Heart right ventricle (tissue), 16 donors: ENCODE measurements around the gene GAREM1. TPM values are rescaled to one million over a fixed set of nuclear protein-coding genes. Genes with fewer than 3 reads are reported as not detected.
"Not testable (repeated sequence)": the region's sequence is repeated elsewhere in the genome, so short reads cannot be mapped to it uniquely, and the experiment has no call there.

Experiments
- ATAC-seq, 8 donors: fragments of 200-7000 bp; cut with Tn5 transposase; one replicate each; pipeline ENCODE4 v1.9.1; 2020; ENCODE audit warnings: mild to moderate bottlenecking in 8 of 8, moderate library complexity in 8 of 8, moderate number of reproducible peaks in 1 of 8
- DNase-seq, 2 donors: peaks; one replicate each; pipeline ENCODE4 v3.0.0-alpha.2; 2020
- H3K27ac ChIP-seq, 10 donors: fragments of 200-600 bp; sonication (generic) in 2 of 10; one replicate each; pipeline versions ENCODE4 v1.5.0 to v1.8.0; 2020 to 2022; ENCODE audit warnings: mild to moderate bottlenecking in 3 of 10
- H3K27me3 ChIP-seq, 7 donors: fragments of 200-600 bp; one replicate each; pipeline ENCODE4 v1.8.0; 2021 to 2022; ENCODE audit warnings: mild to moderate bottlenecking in 2 of 7
- H3K36me3 ChIP-seq, 9 donors: fragments of 200-600 bp; sonication (generic) in 1 of 9; one replicate each; pipeline versions ENCODE4 v1.5.0 to v1.8.0; 2020 to 2022; ENCODE audit warnings: mild to moderate bottlenecking in 2 of 9
- H3K4me1 ChIP-seq, 9 donors: fragments of 200-600 bp; sonication (generic) in 1 of 9; one replicate each; pipeline versions ENCODE4 v1.5.0 to v1.8.0; 2020 to 2022; ENCODE audit warnings: mild to moderate bottlenecking in 4 of 9
- H3K4me3 ChIP-seq, 10 donors: fragments of 200-600 bp; sonication (generic) in 2 of 10; one replicate each; pipeline versions ENCODE4 v1.5.0 to v1.8.0; 2020 to 2022; ENCODE audit warnings: mild to moderate bottlenecking in 7 of 10, moderate library complexity in 2 of 10
- H3K9me3 ChIP-seq, 11 donors: fragments of 200-600 bp in 10 of 11; sonication (generic) in 2 of 11; one replicate each; pipeline versions ENCODE4 v1.5.0 to v1.8.0; 2013 to 2022; ENCODE audit warnings: mild to moderate bottlenecking in 2 of 11, control low read depth in 1 of 11, moderate library complexity in 1 of 11
- CTCF ChIP-seq, 9 donors: fragments of 200-600 bp; sonication (generic) in 2 of 9; IDR thresholded peaks; one replicate each; pipeline versions ENCODE4 v1.5.0 to v1.8.0; 2021 to 2022; ENCODE audit warnings: antibody characterized with exemption in 9 of 9, mild to moderate bottlenecking in 5 of 9, moderate library complexity in 1 of 9
- WGBS, 2 donors: extraction: QIAGEN DNeasy Blood & Tissue Kit; methylation state at CpG; one replicate each; pipeline ENCODE4 v1.1.7; 2013; ENCODE audit warnings: inconsistent platforms in 1 of 2; 5-methylcytosine and 5-hydroxymethylcytosine counted together
- intact Hi-C, 10 donors: fragments of 100-400 bp; cut with DNase I; formaldehyde crosslinking; loops; one replicate each; pipeline versions ENCODE4 v1.11.1 to v1.14.2; 2022
- polyA plus RNA-seq, 2 donors: library from polyadenylated mRNA; stranded (reverse); fragments of 200-250 nt; gene quantifications; one replicate each; pipeline ENCODE4 v1.2.3, GENCODE V29; 2013
- total RNA-seq, 10 donors: library from RNA; stranded (reverse); fragmentation: NEBNext Ultra II Directional in 3 of 10; extraction: Animal tissue kit (Norgen Biotek cat#: 25700) in 3 of 10; gene quantifications; one replicate each; pipeline versions ENCODE4 v1.2.1 to v1.2.4, GENCODE V29; 2021 to 2023
- donor health status: Arrhythmogenic right ventricular cardiomyopathy.
- donor health status: ischemic (EF 13 %, LVEDD 7.1; RV severe dilation, severe dysfunction).
- donor health status: healthy with polysubstance abuse.
- donor health status: DM: no; HTN: yes; CAD: no.
- donor health status: DM: no; HTN: no; CAD: no.
- donor health status: ischemic (EF 25% LVEDD 6.9; RV normal size, moderate dysfunction).
- donor health status: ischemic (EF 25% LVEDD 5.7; RV mildly dilated, moderate dysfunction).
- donor health status: healthy.
- donor health status: DM: yes; HTN: yes; CAD: no.
- donor health status: Ischemic cardiomyopathy.
- donor health status: ischemic (EF 35%, LVEDD 5.7; RV mildly dilated, moderate dysfunction).
- donor health status: nonischemic (EF 11% LVEDD 7.7; RV severe dilation, severe dysfunction).
- donor health status: DM: yes; HTN: yes; CAD: no.
- donor health status: PGD.
- donor health status: ischemic (EF 29% LVEDD 5.4; RV normal size, mild dysfunction).
- donor health status: nonischemic (EF 23%, LVEDD 6.1; RV moderate dilation, normal function).

GAREM1 gene
- total and polyA plus RNA-seq, 12 donors, result 2.4 to 26.1 (median 13.4) TPM

- 85 to 89% methylated on average over 4 of the region's 4 CpGs for WGBS, 2 donors
- Histone ChIP-seq H3K9me3 (no peaks in the 10 kb centered on the region), H3K27ac (no peak overlapping the region), H3K4me3 (no peak overlapping the region), H3K27me3 (no peaks in the 10 kb centered on the region), H3K4me1 (no peaks in the 10 kb centered on the region), H3K36me3 (no peaks in the 10 kb centered on the region)
- DNase-seq, result no peak
- no peak for TF ChIP-seq CTCF (IDR thresholded peaks at IDR 0.05)
- ATAC-seq, result no peak
- intact Hi-C loops, result loop anchor here in 1 of 10 donors (5.0 kb wide), 1 partner anchor 35 kb away; no protein-coding TSS in a partner anchor
Measured at GRCh38 chr18:32502014-32502413, 31.3 kb upstream of the GAREM1 start.

GRCh38 chr18:32501242-32501641 lies 30.6 kb upstream of the GAREM1 start:
- H3K27ac ChIP-seq, H3K4me3 ChIP-seq, H3K4me1 ChIP-seq, H3K9me3 ChIP-seq, DNase-seq, H3K27me3 ChIP-seq, ATAC-seq, H3K36me3 ChIP-seq: not testable (repeated sequence)
- WGBS, 2 donors, result 73 to 90% methylated on average over 2 of the region's 2 CpGs
- intact Hi-C loops, result loop anchor here in 1 of 10 donors (5.0 kb wide), 1 partner anchor 36 kb away; no protein-coding TSS in a partner anchor

GRCh38 chr18:32483002-32483401 lies 12.3 kb upstream of the GAREM1 start:
- ATAC-seq, result no peak
- no peak overlapping the region for H3K4me3 ChIP-seq
- H3K36me3 ChIP-seq, result no peaks in the 10 kb centered on the region
- TF ChIP-seq CTCF (IDR thresholded peaks at IDR 0.05), result no peak
- no peak for DNase-seq
- 83 to 85% methylated on average over 3 of the region's 3 CpGs for WGBS, 2 donors
- H3K9me3 ChIP-seq, result no peaks in the 10 kb centered on the region
- intact Hi-C loops, result loop anchor here in 1 of 10 donors (10.0 kb wide), 1 partner anchor 52 kb away; no protein-coding TSS in a partner anchor
- no peaks in the 10 kb centered on the region for H3K4me1 ChIP-seq
- peaks cover 0 to 27% (median 12%) of the 10 kb centered on the region in 7 donors for H3K27me3 ChIP-seq
- H3K27ac ChIP-seq, result no peak overlapping the region

- no peaks in the 10 kb centered on the region for H3K36me3 ChIP-seq
- TF ChIP-seq CTCF (IDR thresholded peaks at IDR 0.05), result no peak
- H3K4me1 ChIP-seq, result no peaks in the 10 kb centered on the region
- H3K4me3 ChIP-seq, result no peak overlapping the region
- DNase-seq, result no peak
- H3K27me3 ChIP-seq, result peaks cover 0 to 26% (median 9%) of the 10 kb centered on the region in 7 donors
- no peak for ATAC-seq
- intact Hi-C loops, result loop anchor here in 1 of 10 donors (10.0 kb wide), 1 partner anchor 53 kb away; no protein-coding TSS in a partner anchor
- H3K9me3 ChIP-seq, result no peaks in the 10 kb centered on the region
- 88% methylated on average over 2 of the region's 2 CpGs for WGBS, 2 donors
- no peak overlapping the region for H3K27ac ChIP-seq
Measured at GRCh38 chr18:32482117-32482516, 11.4 kb upstream of the GAREM1 start.

GRCh38 chr18:32480581-32480980 lies 9.9 kb upstream of the GAREM1 start:
- DNase-seq, result no peak
- Histone ChIP-seq H3K4me3 (no peak overlapping the region), H3K36me3 (no peaks in the 10 kb centered on the region), H3K4me1 (no peaks in the 10 kb centered on the region), H3K27ac (no peak overlapping the region), H3K9me3 (no peaks in the 10 kb centered on the region), H3K27me3 (peaks cover 0 to 25% (median 10%) of the 10 kb centered on the region in 7 donors)
- no peak for TF ChIP-seq CTCF (IDR thresholded peaks at IDR 0.05)
- ATAC-seq, result no peak
- intact Hi-C loops, result loop anchor here in 1 of 10 donors (10.0 kb wide), 1 partner anchor 54 kb away; no protein-coding TSS in a partner anchor
- 52 to 61% methylated on average over 1 of the region's 1 CpG for WGBS, 2 donors
